Stomach smooth muscle (tissue), 2 donors: Measurements from ENCODE around the gene MRFAP1.
"Not testable (repeated sequence)": the region's sequence is repeated elsewhere in the genome, so short reads cannot be mapped to it uniquely, and the experiment has no call there.

Experiments
- H3K27ac ChIP-seq: one replicate; pipeline ENCODE4 v1.7.0; 2013; ENCODE audit warnings: mild to moderate bottlenecking, low read length, inconsistent platforms
- H3K27me3 ChIP-seq, 2 donors: one replicate each; pipeline ENCODE4 v1.7.0; 2013; ENCODE audit warnings: low read length in 2 of 2; ENCODE audit not compliant: insufficient read depth in 2 of 2, control insufficient read depth in 1 of 2
- H3K36me3 ChIP-seq, 2 donors: one replicate each; pipeline ENCODE4 v1.7.0; 2013; ENCODE audit warnings: low read length in 2 of 2; ENCODE audit not compliant: control insufficient read depth in 2 of 2, insufficient read depth in 2 of 2
- H3K4me1 ChIP-seq: one replicate; pipeline ENCODE4 v1.7.0; 2013; ENCODE audit warnings: low read length; ENCODE audit not compliant: control insufficient read depth, insufficient read depth
- H3K4me3 ChIP-seq, 2 donors: one replicate each; pipeline ENCODE4 v1.7.0; 2013; ENCODE audit warnings: low read length in 2 of 2
- H3K9ac ChIP-seq, 2 donors: one replicate each; pipeline ENCODE4 v1.7.0; 2013; ENCODE audit warnings: low read length in 2 of 2, mild to moderate bottlenecking in 1 of 2
- H3K9me3 ChIP-seq, 2 donors: one replicate each; pipeline ENCODE4 v1.7.0; 2013; ENCODE audit warnings: low read length in 2 of 2; ENCODE audit not compliant: control insufficient read depth in 2 of 2
- donor health status: healthy.
- donor health status: Pancreatic carcinoma.

Gene MRFAP1

GRCh38 chr4:6620891-6621555 is 19.5 kb upstream of the MRFAP1 start:
- H3K27me3 ChIP-seq = no peaks in the 10 kb centered on the region
- H3K9me3 ChIP-seq = no peaks in the 10 kb centered on the region
- H3K4me3 ChIP-seq = no peak overlapping the region
- H3K4me1 ChIP-seq = no peaks in the 10 kb centered on the region
- H3K9ac ChIP-seq = no peak overlapping the region
- H3K27ac ChIP-seq = no peak overlapping the region
- H3K36me3 ChIP-seq = peaks cover 11 to 28% of the 10 kb centered on the region in 2 donors

- H3K36me3 ChIP-seq = peaks cover 9 to 23% of the 10 kb centered on the region in 2 donors
- no peaks in the 10 kb centered on the region for H3K27me3 ChIP-seq
These were observed 18.9 kb upstream of the MRFAP1 start for GRCh38 chr4:6621556-6621927.

GRCh38 chr4:6622744-6623143 is 17.7 kb upstream of the MRFAP1 start:
- Histone ChIP-seq H3K36me3 (peaks cover 8 to 15% of the 10 kb centered on the region in 2 donors), H3K9ac (no peak overlapping the region), H3K27ac (no peak overlapping the region), H3K4me3 (no peak overlapping the region), H3K27me3 (no peaks in the 10 kb centered on the region), H3K9me3 (no peaks in the 10 kb centered on the region), H3K4me1 (no peaks in the 10 kb centered on the region)

More at GRCh38 chr4:6621556-6621927, 18.9 kb upstream of the MRFAP1 start:
- Histone ChIP-seq H3K27ac (no peak overlapping the region), H3K4me1 (no peaks in the 10 kb centered on the region), H3K4me3 (no peak overlapping the region), H3K9me3 (no peaks in the 10 kb centered on the region), H3K9ac (no peak overlapping the region)

GRCh38 chr4:6625256-6625655 is 15.2 kb upstream of the MRFAP1 start:
- Histone ChIP-seq H3K27me3 (no peaks in the 10 kb centered on the region), H3K36me3 (peaks cover 3 to 4% of the 10 kb centered on the region in 2 donors), H3K9ac (no peak overlapping the region), H3K9me3 (no peaks in the 10 kb centered on the region), H3K27ac (no peak overlapping the region), H3K4me3 (no peak overlapping the region), H3K4me1 (no peaks in the 10 kb centered on the region)

- Histone ChIP-seq H3K4me3 (no peak overlapping the region), H3K4me1 (no peaks in the 10 kb centered on the region), H3K9me3 (no peaks in the 10 kb centered on the region), H3K9ac (no peak overlapping the region), H3K36me3 (peaks cover 3 to 4% of the 10 kb centered on the region in 2 donors), H3K27ac (no peak overlapping the region), H3K27me3 (no peaks in the 10 kb centered on the region)
These were observed 14.4 kb upstream of the MRFAP1 start for GRCh38 chr4:6626066-6626465.

GRCh38 chr4:6627832-6628231 is 12.7 kb upstream of the MRFAP1 start:
- H3K9ac ChIP-seq = no peak overlapping the region
- no peaks in the 10 kb centered on the region for H3K9me3 ChIP-seq
- no peak overlapping the region for H3K4me3 ChIP-seq
- no peak overlapping the region for H3K27ac ChIP-seq
- no peaks in the 10 kb centered on the region for H3K36me3 ChIP-seq
- no peaks in the 10 kb centered on the region for H3K4me1 ChIP-seq
- H3K27me3 ChIP-seq = no peaks in the 10 kb centered on the region

GRCh38 chr4:6628484-6628883 is 12.0 kb upstream of the MRFAP1 start:
- H3K36me3 ChIP-seq, H3K4me1 ChIP-seq, H3K27me3 ChIP-seq, H3K9me3 ChIP-seq, H3K4me3 ChIP-seq, H3K9ac ChIP-seq, H3K27ac ChIP-seq: not testable (repeated sequence)

GRCh38 chr4:6632125-6632524 is 8.4 kb upstream of the MRFAP1 start:
- H3K27ac ChIP-seq = no peak overlapping the region
- no peaks in the 10 kb centered on the region for H3K9me3 ChIP-seq
- H3K4me1 ChIP-seq = no peaks in the 10 kb centered on the region
- H3K36me3 ChIP-seq = no peaks in the 10 kb centered on the region
- no peak overlapping the region for H3K4me3 ChIP-seq
- no peak overlapping the region for H3K9ac ChIP-seq
- no peaks in the 10 kb centered on the region for H3K27me3 ChIP-seq

GRCh38 chr4:6633091-6633906 is 7.2 kb upstream of the MRFAP1 start:
- H3K9ac ChIP-seq = no peak overlapping the region
- no peaks in the 10 kb centered on the region for H3K9me3 ChIP-seq

GRCh38 chr4:6634746-6635145 is 5.7 kb upstream of the MRFAP1 start:
- no peak overlapping the region for H3K27ac ChIP-seq
- no peak overlapping the region for H3K9ac ChIP-seq
- H3K36me3 ChIP-seq = no peaks in the 10 kb centered on the region
- H3K27me3 ChIP-seq = no peaks in the 10 kb centered on the region
- H3K9me3 ChIP-seq = no peaks in the 10 kb centered on the region
- no peak overlapping the region for H3K4me3 ChIP-seq
- no peaks in the 10 kb centered on the region for H3K4me1 ChIP-seq

More at GRCh38 chr4:6633091-6633906, 7.2 kb upstream of the MRFAP1 start:
- Histone ChIP-seq H3K4me1 (no peaks in the 10 kb centered on the region), H3K27ac (no peak overlapping the region), H3K4me3 (no peak overlapping the region), H3K36me3 (no peaks in the 10 kb centered on the region), H3K27me3 (no peaks in the 10 kb centered on the region)

- Histone ChIP-seq H3K4me3 (no peak overlapping the region), H3K36me3 (peaks cover 13 to 16% of the 10 kb centered on the region in 2 donors), H3K27me3 (no peaks in the 10 kb centered on the region), H3K4me1 (peaks cover 18% of the 10 kb centered on the region), H3K27ac (no peak overlapping the region), H3K9me3 (no peaks in the 10 kb centered on the region), H3K9ac (no peak overlapping the region)
These were observed 1.3 kb upstream of the MRFAP1 start for GRCh38 chr4:6639137-6639680.
